ENCODE measurements around the gene MMP8.

GRCh38 chr11:102676084-102676483 is 48.7 kb downstream of the MMP8 start:
- TF ChIP-seq CTCF (IDR thresholded peaks at IDR 0.05) = no peak
- no peak for TF ChIP-seq EZH2 (IDR thresholded peaks at IDR 0.05)
